NCI-H460 (cell line): Measurements from ENCODE around the gene UBE3B. TPM values are rescaled to one million over a fixed set of nuclear protein-coding genes. Genes with fewer than 3 reads are reported as not detected.
"Not testable (repeated sequence)": the region's sequence is repeated elsewhere in the genome, so short reads cannot be mapped to it uniquely, and the experiment has no call there.

ENCODE experiments used
- DNase-seq: peaks from one replicate; pipeline ENCODE4 v3.0.0-alpha.2; 2016; ENCODE audit warnings: low read depth; ENCODE audit errors: extremely low read depth
- total RNA-seq: library from RNA; depleted of rRNA; stranded (reverse); fragments of >200 nt; shearing (Covaris generic); gene quantifications from 2 replicates; pipeline ENCODE4 v1.2.3, GENCODE V29; 2014

UBE3B gene
- total RNA-seq, 1 experiment from 2014 or later, result 27.1 TPM

DNA sequence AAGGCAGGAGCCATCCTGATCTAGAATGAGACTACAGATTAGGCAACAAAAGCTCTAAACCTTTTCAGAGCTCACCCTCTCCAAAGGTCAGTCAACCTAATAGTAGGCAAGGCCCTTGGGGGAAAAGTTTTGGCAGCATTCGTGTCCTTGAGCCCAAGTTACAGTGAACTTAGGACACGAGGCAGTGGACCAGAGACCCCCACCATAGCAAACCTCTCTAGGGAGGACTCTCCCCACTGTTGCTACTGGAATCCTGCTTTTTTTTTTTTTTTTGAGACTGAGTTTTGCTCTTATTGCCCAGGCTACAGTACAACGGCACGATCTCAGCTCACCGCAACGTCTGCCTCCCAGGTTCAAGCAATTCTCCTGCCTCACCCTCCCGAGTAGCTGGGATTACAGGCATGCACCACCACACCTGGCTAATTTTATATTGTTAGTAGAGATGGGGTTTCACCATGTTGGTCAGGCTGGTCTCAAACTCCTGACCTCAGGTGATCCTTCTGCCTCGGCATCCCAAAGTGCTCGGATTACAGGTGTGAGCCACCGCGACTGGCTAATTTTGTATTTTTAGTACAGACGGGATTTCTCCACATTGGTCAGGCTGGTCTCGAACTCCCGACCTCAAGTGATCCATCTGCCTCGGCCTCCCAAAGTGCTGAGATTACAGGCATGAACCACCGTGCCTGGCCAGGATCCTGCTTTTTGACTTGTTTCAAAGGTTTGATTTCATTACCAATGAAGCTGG, 3.7 kb upstream of the UBE3B start:
- not testable (repeated sequence) for DNase-seq

DNA sequence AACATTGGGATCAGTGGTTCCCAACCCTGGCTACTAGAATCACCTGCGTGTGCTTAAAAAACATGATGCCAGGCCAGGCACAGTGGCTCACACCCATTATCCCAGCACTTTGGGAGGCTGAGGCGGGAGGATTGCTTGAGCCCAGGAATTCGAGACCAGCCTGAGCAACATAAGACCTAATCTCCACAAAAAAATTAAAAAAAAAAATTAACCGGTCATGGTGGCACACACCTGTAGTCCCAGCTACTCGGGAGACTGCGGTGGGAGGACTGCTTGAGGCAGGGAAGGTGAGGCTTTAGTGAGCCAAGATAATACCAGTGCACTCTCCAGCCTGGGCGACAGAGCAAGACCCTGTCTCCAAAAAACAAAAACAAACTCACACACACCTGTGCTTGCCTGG, 2.3 kb upstream of the UBE3B start:
- no peak for DNase-seq

DNA sequence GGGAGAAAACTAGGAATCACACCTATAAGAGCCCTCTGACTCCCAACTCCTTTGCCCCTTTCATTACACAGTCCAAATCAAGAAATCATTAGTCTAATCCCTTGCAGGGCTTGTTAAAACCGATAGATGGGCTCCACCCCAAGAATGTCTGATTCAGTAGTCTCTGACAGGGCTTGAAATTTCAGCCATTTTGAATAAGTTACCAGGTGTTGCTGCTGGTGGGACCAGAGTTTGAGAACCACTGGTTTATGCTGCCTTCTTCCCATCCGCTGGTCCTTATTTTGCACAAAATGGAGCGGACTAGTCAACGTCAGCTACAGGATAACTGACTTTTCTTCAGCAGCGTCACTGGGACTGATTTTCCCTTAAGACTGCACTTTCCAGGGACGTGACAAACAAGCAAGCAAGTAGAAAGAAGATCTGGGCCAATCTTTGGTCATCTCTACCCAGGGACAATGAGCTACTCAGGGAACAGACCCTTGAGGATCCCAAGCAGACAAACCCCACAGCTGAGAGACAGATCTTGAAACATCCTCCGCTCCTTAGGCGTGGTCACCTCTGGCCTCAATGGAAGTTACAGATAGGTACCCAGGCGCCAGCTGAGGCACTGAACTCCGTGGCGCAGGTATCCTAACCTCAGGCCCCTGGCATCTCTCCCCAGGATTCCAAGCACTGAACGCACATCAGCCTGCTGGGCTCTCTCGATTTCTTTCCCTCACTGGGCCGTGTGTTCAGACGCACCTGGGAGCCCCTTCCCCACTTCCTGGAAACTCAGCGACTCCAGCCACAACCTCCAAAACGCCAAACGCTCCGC, 1.2 kb upstream of the UBE3B start:
- DNase-seq, result no peak

DNA sequence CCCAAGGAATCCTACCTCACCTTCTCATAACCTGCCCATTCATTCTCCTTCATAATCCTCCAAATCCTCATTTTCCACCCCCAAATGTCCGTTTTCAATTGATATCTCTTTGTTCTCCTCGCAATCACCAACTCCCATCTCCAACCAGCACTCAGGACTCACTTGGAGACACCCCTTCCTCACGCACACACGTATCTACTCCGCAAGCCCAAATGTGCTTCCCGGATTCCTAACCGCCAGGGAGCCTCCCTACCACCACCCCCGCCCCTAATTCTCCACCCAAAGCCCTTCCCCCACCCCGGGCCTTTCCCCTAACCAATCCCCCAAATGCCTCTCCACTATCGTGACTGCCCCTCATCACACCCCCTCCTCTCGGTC, 638 bp upstream of the UBE3B start:
- DNase-seq, result no peak

DNA sequence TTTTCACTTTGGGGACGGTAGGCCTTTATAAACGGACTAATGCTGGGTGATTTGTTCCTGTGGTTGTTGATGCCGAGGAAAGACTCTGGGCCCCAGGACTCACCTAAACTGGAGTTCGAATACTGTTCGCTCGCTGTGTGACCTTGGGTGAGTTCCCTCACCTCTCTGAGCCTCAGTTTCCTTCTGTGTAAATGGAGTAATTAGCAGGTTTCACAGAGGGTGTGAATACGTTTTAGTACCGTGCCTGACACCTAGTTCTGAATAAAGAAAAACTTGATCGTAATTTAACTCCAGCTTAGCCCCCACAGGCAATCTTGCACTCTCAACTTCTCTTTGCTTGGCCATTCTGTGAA, 505 bp downstream of the UBE3B start:
- DNase-seq, result no peak

DNA sequence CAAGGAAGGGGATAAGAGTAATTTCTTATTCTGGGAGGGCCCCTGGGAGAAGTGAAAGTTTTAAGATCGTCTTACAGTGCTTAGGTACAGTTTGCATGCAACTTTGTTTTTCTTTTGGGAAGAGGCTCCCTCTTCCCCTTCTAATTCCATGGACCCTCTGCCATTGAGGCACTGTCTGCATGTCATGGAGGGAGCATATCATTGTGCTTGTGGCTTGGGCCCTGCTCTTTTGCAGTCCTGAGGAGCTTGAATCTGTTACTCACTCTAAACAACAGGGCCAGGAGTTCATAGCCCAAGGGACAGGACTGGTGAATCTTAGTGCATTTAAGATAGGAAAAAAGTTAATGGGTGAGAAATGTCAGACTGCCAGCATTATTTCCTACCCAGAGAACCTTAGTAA, 2.3 kb downstream of the UBE3B start:
- no peak for DNase-seq

DNA sequence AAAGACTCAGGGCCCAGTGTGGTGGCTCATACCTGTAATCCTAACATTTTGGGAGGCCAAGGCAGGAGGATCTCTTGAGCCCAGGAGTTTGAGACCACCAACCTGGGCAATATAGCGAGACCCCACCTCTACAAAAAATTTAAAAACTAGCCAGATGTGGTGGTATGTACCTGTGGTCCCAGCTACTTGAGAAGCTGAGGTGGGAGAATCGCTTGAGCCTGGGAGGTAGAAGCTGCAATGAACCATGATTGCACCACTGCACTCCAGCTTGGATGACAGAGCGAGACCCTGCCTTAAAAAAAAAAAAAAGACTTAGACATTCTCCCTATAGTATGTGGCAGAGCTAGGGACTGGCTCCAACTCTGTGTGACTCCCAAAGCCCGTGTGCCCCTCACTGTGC, 2.9 kb downstream of the UBE3B start:
- DNase-seq, result no peak

DNA sequence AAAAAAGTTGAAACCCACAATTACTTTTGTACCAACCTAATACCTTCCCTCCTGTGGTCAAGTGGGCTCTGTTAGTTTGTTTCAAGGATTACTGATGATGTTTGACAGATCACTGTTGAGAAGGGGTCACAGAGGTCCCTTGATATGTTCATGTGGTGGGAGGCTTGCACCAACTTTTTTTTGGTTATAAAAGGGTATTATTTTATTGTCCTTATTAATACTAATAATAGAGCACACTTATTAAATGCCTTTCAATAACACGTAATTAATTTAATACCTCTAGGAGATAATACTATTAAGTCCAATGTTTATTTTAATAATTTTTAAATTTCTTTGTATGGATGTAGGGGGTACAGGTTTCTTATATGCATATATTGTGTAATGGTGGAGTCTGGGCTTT, 4.4 kb downstream of the UBE3B start:
- DNase-seq, result no peak

DNA sequence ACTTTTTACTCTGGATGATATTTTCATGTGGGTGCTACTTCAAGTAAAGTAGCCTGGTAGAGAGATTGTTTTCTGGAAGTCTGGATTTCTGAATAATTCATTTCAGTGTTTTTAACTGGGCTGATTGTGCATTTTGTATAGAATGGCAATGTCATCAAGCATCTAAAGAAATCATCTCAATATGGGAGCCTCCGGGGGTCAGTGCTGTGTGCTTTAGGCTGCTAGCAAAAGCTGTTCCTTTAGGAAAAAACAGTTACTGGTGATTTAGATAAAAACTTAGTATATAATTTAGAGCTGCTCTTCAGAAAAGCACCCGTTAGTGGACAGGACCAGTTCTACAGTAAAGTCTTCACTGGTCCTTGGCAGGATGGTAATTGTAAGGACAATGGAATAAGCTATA, 5.1 kb downstream of the UBE3B start:
- no peak for DNase-seq

DNA sequence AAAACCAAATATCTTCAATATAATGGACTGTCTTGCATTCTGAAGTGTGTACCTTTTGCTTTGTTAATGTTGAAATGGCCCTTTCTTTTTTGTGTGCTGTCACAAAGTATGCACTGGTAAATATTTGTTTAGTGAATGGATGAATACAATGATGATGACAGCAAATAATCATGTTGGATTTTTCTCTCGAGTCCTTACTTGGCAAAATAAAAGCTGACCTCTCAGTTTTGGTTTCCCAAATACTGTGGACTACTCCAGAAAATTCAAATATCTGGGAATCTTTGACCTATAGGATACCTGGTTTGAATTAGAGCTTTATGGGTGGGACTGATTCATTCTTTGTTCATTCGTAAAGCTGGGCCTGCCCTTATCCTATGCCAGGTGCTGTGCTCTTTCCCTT, 5.5 kb downstream of the UBE3B start:
- no peak for DNase-seq

DNA sequence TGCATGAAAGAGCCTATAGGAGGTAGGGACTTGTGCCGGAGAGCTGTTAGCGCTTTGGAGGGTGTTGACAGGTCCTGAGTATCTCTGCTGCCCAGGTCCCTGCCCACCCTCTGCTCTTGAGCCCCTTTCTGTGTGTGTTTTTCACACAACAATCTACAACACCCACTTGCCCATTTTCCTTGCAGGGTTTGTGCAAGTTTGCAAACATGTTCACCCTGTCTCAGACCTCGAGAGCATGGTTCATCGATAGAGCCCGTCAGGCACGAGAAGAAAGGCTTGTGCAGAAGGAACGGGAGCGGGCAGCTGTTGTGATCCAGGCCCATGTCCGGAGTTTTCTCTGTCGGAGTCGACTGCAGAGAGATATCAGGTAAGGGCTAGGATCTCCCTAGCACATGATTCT, 5.9 kb downstream of the UBE3B start:
- no peak for DNase-seq

DNA sequence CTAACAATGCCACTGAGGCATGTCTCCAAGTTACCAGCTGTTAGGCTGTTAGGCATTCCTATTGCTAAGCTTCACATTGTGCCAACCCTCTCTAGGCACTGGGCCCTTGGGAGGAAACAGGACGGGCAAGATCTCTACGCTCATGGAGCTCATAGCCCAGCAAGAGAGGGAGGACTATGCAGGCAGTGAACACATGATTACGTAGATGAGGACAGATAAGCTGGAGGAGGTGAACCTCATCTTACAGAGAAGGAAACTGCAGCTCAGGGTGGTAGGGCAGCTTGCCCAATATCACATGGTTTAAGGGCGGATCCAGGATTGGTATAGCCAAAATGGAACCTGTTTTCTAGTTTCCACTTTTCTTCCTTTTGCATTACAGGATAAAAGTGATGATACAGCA, 7.8 kb downstream of the UBE3B start:
- no peak for DNase-seq

DNA sequence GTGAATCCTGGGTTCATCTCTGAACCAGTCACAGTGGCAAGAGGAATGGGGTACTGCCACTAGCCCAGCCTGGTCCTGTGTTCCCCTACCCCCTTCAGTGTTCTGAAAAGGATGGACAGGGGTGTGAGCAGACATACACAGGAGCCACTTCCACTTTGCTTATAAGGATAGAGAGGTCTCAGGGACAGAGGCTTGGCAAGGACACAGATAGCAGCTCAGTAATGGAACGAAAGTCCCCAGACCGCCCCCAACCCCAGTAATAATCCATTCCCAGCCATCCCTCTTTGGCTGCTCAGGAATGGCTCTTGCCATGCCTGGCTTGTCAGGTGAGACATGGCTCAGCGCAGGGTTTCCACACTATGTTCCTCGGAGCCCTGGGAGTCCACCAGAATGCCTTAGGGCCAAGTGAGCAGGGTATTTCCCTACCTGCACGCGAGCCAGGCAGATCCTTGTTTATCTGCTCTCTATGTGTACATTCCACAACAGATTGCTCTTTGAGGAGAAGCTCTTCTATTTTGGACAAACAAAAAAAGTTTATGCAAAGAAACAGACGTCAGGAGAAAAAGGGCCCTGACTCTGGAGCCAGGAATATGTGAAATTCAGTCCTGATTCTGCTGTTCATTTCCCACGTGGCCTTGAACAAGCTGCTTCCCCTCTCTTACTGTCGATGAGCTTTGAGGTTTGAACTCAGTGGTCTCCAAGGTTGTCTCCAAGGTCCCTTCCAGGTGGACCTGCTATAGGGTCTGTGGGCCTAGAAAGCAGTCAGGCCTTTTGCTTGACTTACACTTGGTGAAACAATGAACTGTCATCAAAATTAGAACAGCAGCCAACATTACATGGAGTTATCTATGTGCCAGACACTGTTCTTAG, 10.0 kb downstream of the UBE3B start:
- no peak for DNase-seq

DNA sequence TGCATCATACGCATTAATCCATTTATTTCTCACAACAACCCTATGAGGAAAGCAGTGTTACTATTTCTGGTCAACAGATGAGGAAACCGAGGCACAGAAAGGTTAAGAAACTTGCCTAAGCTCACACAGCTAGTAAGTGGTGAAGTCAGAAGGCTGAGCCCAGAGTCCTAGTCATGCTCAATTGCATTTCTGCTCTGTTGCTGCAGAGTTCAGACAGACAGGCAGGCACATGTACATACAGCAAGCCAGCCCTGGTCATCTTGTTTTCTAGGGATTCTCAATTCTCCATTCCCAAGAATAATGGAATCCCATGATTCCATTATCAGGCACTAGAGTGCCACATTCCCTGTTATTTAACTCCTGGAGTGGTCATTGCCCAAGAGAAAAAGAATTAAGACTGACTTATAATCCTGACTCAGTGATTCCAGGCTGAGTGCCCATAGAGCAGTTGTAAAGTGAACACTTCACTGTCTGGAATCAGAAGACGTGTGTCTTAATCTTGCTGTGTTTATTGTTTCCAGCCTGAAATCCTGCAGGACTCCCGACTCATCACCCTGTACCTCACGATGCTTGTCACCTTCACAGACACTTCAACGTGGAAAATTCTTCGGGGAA, 10.7 kb downstream of the UBE3B start:
- DNase-seq, result no peak

DNA sequence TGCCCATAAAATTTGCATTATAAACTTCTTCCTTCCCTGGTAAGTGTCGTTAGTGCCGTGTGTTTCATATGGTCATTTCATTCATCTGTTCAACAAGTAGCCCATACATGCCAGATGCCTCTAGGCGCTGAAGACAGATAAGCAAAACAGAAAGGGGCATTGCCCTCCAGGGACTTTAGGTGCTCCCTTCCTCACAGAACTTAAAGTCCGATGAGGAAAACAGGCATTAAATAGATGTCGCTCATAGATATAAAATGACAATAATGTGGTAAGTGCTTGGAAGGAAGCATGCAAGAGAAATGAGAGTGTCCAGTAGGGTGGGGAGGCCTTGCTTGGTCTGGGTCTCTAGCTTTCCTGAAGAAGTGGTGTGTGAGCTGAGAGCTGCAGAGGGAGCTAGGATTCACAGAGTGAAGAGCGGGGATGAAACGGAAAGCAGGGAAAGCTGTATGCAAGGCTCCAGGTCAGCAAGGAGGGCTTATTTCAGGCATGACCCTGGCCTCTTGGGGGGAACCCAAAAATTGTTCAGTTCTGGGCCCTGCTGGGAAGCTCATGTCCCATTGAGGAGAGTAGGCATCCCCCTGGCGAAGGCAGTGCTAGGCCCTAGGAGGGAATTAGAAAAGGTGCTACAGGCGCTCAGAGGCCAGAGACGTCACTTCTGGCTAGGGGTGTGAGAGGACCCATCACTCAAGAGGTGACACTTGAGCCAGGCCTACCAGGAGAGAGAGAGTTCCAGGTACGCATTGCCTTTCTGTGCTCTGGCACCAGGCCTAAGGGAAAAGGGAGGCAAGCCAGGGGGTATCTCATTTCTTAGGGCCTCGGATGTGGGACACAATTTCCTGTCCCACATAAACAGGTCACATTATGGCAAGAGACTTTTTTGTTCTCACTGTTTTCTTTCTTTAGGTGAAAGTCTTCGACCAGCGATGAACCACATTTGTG, 11.9 kb downstream of the UBE3B start:
- DNase-seq, result no peak

DNA sequence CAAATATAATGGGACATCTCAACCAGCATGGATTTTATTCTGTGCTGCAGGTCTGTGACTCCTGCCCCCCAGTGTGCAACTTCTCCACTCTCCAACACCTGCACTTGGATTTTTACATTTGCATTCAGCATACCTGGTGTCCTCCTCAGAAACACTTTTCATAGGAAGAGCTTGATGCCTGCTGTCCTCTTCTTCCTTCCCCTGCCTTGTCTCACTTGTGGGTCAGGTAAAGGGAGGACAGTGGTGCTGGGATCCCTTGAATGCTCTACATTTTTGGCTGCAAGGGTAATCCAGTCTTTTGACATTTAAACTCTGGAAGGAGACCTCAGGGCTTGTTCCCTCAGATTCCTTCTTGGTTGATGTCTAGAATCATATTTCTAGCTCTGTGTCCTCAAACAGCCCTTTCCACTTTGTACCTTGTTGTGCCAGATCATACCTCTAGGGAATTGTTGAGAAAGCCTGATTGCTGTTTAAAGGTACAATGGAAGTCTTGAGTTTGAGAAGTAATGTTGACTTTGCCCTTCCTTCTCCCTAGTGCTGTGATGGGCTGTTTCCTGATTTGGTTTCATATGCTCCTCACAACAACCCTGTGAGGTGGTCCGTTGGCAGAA, 12.6 kb downstream of the UBE3B start:
- no peak for DNase-seq

DNA sequence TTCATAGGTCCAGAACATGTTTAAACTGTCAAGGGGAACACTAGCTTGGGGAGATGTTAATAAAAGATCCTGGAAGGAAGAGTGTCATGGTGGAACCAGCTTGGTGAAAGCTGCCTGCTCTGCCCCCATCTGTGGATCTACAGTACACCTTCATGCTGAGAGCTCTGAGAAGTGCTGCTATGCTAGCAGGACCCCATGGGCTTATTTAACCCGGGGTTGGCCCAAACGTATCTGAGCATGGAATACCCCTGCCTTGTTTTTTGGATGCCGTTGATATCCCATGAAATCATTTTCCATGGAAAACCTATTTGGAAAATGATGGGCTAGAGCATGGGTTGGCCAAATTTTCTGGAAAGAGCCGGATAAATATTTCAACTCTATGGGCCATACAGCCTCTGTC, 14.2 kb downstream of the UBE3B start:
- DNase-seq, result no peak

DNA sequence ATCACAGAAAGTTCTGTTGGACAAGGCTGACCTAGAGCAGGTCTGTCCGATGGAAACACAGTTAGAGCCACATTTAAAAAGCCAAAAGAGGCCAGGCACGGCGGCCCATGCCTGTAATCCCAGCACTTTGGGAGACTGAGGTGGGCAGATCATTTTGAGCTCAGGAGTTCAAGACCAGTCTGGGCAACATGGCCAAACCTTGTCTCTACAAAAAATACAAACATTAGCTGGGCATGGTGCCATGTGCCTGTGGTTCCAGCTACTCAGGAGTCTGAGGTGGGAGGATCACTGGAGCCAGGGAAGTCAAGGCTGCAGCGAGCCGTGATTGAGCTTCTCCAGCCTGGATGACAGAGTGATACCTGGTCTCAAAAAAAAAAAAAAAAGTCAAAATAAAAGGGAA, 14.9 kb downstream of the UBE3B start:
- DNase-seq, result no peak

DNA sequence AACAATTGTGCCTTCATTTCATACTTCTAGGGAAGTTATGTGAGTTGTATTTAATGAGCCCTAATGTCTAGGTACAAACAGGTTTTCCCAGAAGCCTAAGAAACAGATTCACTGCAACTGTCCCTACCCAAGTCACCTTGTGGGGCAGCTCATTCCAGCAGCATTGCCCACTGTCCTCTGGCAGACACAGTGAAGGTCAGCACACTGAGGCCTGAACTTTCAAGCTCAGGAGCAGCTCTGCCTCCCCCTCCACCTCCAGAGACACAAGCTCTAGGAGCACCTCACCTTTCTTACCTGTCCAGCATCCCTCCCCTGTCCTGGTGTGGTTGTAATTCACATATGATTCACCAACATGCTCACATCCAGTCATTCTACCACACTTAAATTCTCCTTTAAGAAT, 15.7 kb downstream of the UBE3B start:
- no peak for DNase-seq

DNA sequence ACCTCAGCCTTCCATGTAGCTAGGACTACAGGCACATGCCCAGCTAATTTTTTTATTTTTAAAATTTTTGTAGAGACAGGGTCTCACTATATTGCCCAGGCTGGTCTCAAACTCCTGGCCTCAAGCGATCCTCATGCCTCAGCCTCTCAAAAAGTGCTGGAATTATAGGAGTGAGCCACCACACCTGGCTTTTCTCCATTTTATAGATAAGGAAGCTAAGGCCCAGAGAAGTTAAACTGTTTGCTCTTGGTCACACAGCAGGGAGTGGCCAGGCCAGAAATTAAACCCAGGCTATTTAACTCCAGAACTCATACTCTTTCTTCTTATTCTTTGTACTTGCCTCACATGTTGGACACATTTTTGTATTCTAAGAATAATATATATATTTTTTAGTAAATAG, 16.5 kb downstream of the UBE3B start:
- DNase-seq, result no peak
